AG04450 (cell line): ENCODE measurements around the gene USP8. TPM values are rescaled to one million over a fixed set of nuclear protein-coding genes. Genes with fewer than 3 reads are reported as not detected.
"Not testable (repeated sequence)": the region's sequence is repeated elsewhere in the genome, so short reads cannot be mapped to it uniquely, and the experiment has no call there.

Source experiments
- CTCF ChIA-PET: fragments of 300-600, 350-600 bp; formaldehyde crosslinking; extraction: SDS; loops from one replicate; lab custom pipeline; 2022; ENCODE audit warnings: antibody characterized with exemption, inconsistent platforms; lab: Charles Lee
- POLR2A ChIA-PET: fragments of 350-600 bp; formaldehyde crosslinking; extraction: SDS; loops from one replicate; lab custom pipeline; 2021; ENCODE audit warnings: antibody characterized with exemption, inconsistent platforms; lab: Yijun Ruan, JAX
- DNase-seq: peaks from one replicate; pipeline ENCODE4 v3.0.0-alpha.2; 2011; ENCODE audit warnings: low read depth, low spot score
- H3K27ac ChIP-seq: one replicate; pipeline ENCODE4 v1.5.1; 2012; ENCODE audit warnings: low read depth, low read length, control low read depth
- H3K27me3 ChIP-seq: one replicate; pipeline ENCODE4 v1.6.0; 2012; ENCODE audit warnings: low read length; ENCODE audit not compliant: control insufficient read depth, insufficient read depth
- H3K4me3 ChIP-seq: 2 replicates; pipeline ENCODE4 v1.5.1; 2011; ENCODE audit warnings: mild to moderate bottlenecking, low read depth, low read length, control low read depth
- H3K9me3 ChIP-seq: 2 replicates; pipeline ENCODE4 v1.5.1; 2012; ENCODE audit warnings: low read length; ENCODE audit not compliant: control insufficient read depth, insufficient read depth
- CTCF ChIP-seq: IDR thresholded peaks from 2 replicates; pipeline ENCODE4 v1.5.1; 2011; ENCODE audit warnings: low read depth, low read length, control low read depth, inconsistent platforms
- polyA plus RNA-seq: library from polyadenylated mRNA; depleted of rRNA; stranded (reverse); fragments of >200 nt; gene quantifications from 2 replicates; pipeline ENCODE4 v1.2.3, GENCODE V29; 2011

The USP8 gene
- polyA plus RNA-seq, 1 experiment, result 65.0 TPM

GRCh38 chr15:50493625-50494024 lies 69.4 kb downstream of the USP8 start:
- CTCF ChIA-PET, result no interaction called here

DNA sequence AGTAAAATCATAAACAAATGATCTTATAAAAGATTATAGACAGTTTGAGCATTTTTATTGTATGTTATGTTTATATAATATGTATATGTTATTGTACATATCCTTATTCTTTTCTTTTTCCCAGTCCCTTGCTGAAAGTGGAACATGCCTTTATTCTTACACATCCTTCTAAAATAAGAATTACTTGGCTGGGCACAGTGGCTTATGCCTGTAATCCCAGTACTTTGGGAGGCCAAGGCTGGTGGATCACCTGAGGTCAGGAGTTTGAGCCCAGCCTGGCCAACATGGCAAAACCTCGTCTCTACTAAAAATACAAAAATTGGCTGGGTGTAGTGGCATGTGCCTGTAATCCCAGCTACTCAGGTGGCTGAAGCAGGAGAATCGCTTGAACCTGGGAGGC lies 70.3 kb downstream of the USP8 start:
- H3K4me3 ChIP-seq, H3K27ac ChIP-seq, POLR2A ChIA-PET, H3K27me3 ChIP-seq, CTCF ChIA-PET, H3K9me3 ChIP-seq, DNase-seq: not testable (repeated sequence)

More at GRCh38 chr15:50493625-50494024, 69.4 kb downstream of the USP8 start:
- no peak for DNase-seq
- no peak for TF ChIP-seq CTCF
- POLR2A ChIA-PET, result no interaction called here
- Histone ChIP-seq H3K9me3 (no peaks in the 10 kb centered on the region), H3K27me3 (no peaks in the 10 kb centered on the region), H3K4me3 (no peak overlapping the region), H3K27ac (no peak overlapping the region)

GRCh38 chr15:50496692-50497091 lies 72.5 kb downstream of the USP8 start:
- Histone ChIP-seq H3K27ac (no peak overlapping the region), H3K27me3 (no peaks in the 10 kb centered on the region), H3K4me3 (no peak overlapping the region), H3K9me3 (no peaks in the 10 kb centered on the region)
- POLR2A ChIA-PET, result no interaction called here
- CTCF ChIA-PET, result no interaction called here
- DNase-seq, result no peak
- TF ChIP-seq CTCF, result no peak

DNA sequence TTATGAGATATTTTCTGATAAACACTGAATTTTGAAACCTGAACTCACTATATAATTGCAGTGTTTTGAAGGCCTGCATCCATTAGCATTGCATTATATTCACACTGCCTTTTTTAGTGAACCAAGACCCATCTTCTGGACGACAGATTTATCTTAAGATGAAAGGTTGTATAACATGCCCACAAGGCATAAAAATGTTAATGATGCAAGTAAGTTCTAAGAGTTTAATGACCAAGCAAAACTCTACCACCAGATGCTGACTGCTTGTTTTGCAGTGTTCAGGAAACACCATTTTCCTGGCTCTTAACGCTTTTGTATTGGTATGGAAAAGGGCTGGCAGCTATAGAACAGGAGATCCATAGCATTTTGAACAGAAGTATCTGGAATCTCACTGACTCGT lies 76.1 kb downstream of the USP8 start:
- CTCF ChIA-PET, result no interaction called here
- H3K27ac ChIP-seq, result no peak overlapping the region
- H3K27me3 ChIP-seq, result no peaks in the 10 kb centered on the region
- POLR2A ChIA-PET, result no interaction called here
- H3K4me3 ChIP-seq, result no peak overlapping the region
- TF ChIP-seq CTCF, result no peak
- no peak for DNase-seq
- H3K9me3 ChIP-seq, result no peaks in the 10 kb centered on the region

GRCh38 chr15:50501815-50502214 lies 77.6 kb downstream of the USP8 start:
- Histone ChIP-seq H3K27ac (no peak overlapping the region), H3K27me3 (no peaks in the 10 kb centered on the region), H3K4me3 (no peak overlapping the region), H3K9me3 (no peaks in the 10 kb centered on the region)
- DNase-seq, result no peak
- no peak for TF ChIP-seq CTCF
- POLR2A ChIA-PET, result no interaction called here
- CTCF ChIA-PET, result no interaction called here

DNA sequence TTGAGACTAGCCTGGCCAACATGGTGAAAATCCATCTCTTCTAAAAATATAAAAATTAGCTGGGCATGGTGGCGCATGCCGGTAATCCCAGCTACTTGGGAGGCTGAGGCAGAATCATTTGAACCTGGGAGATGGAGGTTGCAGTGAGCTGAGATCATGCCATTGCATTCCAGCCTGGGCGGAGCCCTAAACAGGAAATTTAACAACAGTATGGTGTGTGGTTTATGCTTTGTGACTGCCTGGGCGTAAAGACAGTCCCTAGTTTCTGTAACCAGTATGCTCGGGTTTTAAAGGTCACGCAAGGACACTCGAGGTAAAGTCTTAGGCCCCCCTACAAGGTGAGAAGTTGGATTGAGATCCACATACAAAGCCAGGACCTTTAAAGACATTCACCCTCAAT lies 78.9 kb downstream of the USP8 start:
- DNase-seq, result no peak
- no peak overlapping the region for H3K4me3 ChIP-seq
- H3K27ac ChIP-seq, result no peak overlapping the region
- ChIA-PET POLR2A (interaction anchor here (0.6 kb wide), 1 partner anchor 46 kb away, joined by 3 read pairs; no protein-coding TSS in a partner anchor), CTCF (no interaction called here)
- no peaks in the 10 kb centered on the region for H3K9me3 ChIP-seq
- TF ChIP-seq CTCF, result no peak
- H3K27me3 ChIP-seq, result no peaks in the 10 kb centered on the region

DNA sequence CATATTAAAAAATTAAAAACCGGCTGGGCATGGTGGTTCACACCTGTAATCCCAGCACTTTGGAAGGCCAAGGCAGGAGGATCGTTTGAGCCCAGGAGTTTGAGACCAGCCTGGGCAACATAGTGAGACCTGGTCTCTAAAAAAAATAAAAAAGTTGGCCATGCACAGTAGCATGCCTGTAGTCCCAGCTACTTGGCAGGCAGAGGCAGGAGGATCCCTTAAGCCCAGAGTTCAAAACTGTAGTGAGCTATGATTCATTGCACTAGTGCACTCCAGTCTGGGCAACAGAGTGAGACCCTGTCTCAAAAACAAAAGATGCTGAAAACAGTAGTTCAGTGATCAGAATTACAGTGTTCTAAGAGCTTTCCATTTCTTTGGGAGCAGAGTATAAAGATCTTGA lies 81.5 kb downstream of the USP8 start:
- H3K9me3 ChIP-seq, POLR2A ChIA-PET, DNase-seq, H3K27ac ChIP-seq, H3K4me3 ChIP-seq, H3K27me3 ChIP-seq: not testable (repeated sequence)
- CTCF ChIA-PET, result interaction anchor here (0.9 kb wide), 1 partner anchor 10 kb away, joined by 3 read pairs; no protein-coding TSS in a partner anchor
